ENCODE data around the gene HOXB6. TPM values are rescaled to one million over a fixed set of nuclear protein-coding genes. Genes with fewer than 3 reads are reported as not detected.
A peak's percentile ranks its signal among the peaks of the same experiment; 100 is the strongest.

The HOXB6 gene
- polyA plus RNA-seq, 2 donors = 0.29 to 0.31 TPM

DNA sequence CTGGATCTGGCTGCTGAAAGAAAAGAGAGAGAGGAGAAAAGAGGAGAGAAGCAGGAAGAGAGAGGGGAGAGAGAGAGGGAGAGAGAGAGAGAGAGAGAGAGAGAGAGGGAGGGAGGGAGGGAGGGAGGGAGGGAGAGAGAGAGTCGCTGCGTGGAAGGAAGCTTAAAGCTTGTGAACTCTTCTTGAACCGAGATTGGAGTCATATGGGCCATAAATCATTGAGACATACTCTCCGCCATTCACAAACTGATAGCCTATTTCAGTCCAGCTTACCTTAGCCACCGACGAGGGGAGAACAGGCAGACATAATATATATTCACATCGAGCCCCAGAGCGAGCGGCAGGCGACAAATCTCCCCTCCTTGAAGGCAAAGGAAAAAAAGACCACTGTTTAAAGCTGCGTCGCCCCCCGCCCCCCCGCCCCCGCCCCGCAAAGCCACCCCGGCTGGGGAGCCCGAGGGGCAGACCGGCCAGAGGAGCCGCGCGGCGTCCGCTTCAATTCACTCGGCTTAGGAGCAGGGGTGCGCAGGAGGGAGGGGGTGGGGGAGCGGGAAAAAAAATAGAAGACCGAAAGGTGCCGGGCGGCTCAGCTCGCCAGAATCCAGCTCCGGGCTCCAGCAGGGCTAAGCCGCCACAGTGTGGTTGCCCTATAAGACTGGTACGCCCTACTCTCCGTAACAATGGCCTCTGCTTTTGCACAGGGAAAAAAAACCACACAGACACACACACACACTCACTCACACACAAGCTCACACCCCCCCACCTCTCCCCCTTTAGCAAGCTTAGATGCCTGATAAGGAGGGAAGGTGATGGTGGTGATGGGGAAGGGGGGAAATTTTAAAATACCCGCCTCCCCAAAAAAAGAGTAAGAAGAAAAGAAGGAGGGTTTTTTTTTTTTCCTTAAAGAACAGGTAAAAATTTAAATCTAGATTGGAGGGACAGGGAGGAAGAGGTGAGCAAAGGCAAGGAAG lies 49.2 kb downstream of the HOXB6 start:
- 10 to 22% methylated on average over 23 to 36 of the region's 36 CpGs for WGBS, 2 donors
- no peaks in the 10 kb centered on the region for H3K9me3 ChIP-seq (ENCODE audit: control insufficient read depth in 2 of 2, insufficient read depth in 1 of 2, low read depth in 1 of 2, low read length in 1 of 2)
- H3K36me3 ChIP-seq (ENCODE audit: control insufficient read depth in 2 of 2, insufficient read depth in 2 of 2, low read length in 1 of 2) = peaks cover 0 to 3% of the 10 kb centered on the region in 2 donors
- no peaks in the 10 kb centered on the region for H3K27me3 ChIP-seq (ENCODE audit: control insufficient read depth in 1 of 2, insufficient read depth in 2 of 2, low read length in 2 of 2)
- peak overlapping the region; percentile 91 for H3K27ac ChIP-seq (ENCODE audit: low read depth in 2 of 2, low read length in 1 of 2)
- H3K4me1 ChIP-seq (ENCODE audit: control insufficient read depth in 2 of 2, insufficient read depth in 2 of 2, low read length in 1 of 2) = peaks cover 7 to 8% of the 10 kb centered on the region in 2 donors
- H3K4me3 ChIP-seq (ENCODE audit: low read depth in 1 of 2, low read length in 2 of 2) = peak overlapping the region; percentile 9 to 55

DNA sequence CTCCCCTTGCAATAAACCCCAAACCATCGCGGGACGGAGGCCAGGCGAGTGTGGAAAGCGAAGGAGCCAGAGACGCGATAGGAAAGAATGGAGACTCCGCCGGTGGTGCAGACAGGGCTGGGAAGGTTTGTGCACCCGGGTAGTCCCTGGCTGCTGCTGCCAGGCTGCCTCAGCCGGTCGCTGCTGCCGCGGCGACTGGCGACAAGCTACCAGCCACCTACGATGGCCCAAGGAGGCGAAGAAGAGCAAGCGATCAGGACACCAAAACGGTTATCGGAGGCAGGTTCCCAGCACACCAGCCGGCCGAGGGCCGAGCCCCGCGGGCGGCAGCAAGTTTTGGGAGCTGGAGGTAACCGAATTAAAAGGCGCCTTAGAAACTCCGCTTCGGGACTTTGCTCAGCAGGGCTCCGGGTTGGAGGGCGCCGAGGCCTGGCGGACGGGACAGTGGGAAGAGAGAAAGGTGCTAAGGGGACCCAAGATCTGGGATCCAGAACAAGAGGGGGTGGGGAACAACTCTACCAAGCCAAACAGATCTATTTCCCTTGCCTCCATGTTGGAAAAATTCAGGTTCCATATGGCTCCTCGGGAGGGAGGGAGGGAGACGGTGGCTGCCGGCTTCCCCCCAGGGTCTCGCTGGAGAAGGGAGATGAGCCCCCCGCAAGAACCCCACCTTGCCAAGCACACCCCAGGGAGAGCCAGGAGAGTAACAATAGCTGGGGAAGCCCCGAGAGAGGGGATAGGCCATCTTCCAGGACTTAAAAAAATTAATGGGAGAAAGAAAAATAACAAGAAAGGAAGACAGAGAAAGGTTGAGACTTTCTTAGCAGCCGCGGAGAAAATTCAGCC lies 50.2 kb downstream of the HOXB6 start:
- Histone ChIP-seq H3K36me3 (ENCODE audit: control insufficient read depth in 2 of 2, insufficient read depth in 2 of 2, low read length in 1 of 2) (peaks cover 0 to 6% of the 10 kb centered on the region in 2 donors), H3K4me1 (ENCODE audit: control insufficient read depth in 2 of 2, insufficient read depth in 2 of 2, low read length in 1 of 2) (peaks cover 3 to 4% of the 10 kb centered on the region in 2 donors), H3K27ac (ENCODE audit: low read depth in 2 of 2, low read length in 1 of 2) (peak overlapping the region; percentile 91), H3K4me3 (ENCODE audit: low read depth in 1 of 2, low read length in 2 of 2) (peak overlapping the region; percentile 43 to 55), H3K27me3 (ENCODE audit: control insufficient read depth in 1 of 2, insufficient read depth in 2 of 2, low read length in 2 of 2) (no peaks in the 10 kb centered on the region), H3K9me3 (ENCODE audit: control insufficient read depth in 2 of 2, insufficient read depth in 1 of 2, low read depth in 1 of 2, low read length in 1 of 2) (no peaks in the 10 kb centered on the region)
- WGBS, 2 donors = 36 to 41% methylated on average over 44 of the region's 44 CpGs

DNA sequence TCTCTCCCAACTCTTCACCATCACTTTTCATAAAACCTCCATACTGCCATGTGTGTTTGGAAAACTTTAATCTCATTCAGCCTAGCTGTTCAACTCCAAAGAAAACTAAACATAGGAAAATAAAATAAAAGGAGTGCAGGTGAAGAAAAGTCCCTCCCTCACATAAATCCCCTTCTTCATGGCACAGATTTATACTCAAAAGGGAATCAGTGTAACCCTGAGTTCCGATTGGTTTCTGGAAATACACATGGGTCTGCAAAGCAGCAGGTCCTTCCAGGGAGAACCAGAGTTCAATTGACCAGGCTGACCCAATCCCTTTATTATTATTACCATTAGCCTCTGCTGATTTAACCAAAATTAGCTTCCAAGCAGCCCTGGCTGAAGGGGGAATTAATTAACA lies 51.0 kb downstream of the HOXB6 start:
- H3K4me1 ChIP-seq (ENCODE audit: control insufficient read depth in 2 of 2, insufficient read depth in 2 of 2, low read length in 1 of 2) = peaks cover 3 to 4% of the 10 kb centered on the region in 2 donors
- no peaks in the 10 kb centered on the region for H3K27me3 ChIP-seq (ENCODE audit: control insufficient read depth in 1 of 2, insufficient read depth in 2 of 2, low read length in 2 of 2)
- WGBS, 2 donors = 39 to 54% methylated on average over 1 of the region's 1 CpG
- H3K4me3 ChIP-seq (ENCODE audit: low read depth in 1 of 2, low read length in 2 of 2) = peak overlapping the region in 1 of 2 donors; percentile 55
- no peaks in the 10 kb centered on the region for H3K9me3 ChIP-seq (ENCODE audit: control insufficient read depth in 2 of 2, insufficient read depth in 1 of 2, low read depth in 1 of 2, low read length in 1 of 2)
- peaks cover 0 to 6% of the 10 kb centered on the region in 2 donors for H3K36me3 ChIP-seq (ENCODE audit: control insufficient read depth in 2 of 2, insufficient read depth in 2 of 2, low read length in 1 of 2)
- H3K27ac ChIP-seq (ENCODE audit: low read depth in 2 of 2, low read length in 1 of 2) = peak overlapping the region; percentile 44 to 91

DNA sequence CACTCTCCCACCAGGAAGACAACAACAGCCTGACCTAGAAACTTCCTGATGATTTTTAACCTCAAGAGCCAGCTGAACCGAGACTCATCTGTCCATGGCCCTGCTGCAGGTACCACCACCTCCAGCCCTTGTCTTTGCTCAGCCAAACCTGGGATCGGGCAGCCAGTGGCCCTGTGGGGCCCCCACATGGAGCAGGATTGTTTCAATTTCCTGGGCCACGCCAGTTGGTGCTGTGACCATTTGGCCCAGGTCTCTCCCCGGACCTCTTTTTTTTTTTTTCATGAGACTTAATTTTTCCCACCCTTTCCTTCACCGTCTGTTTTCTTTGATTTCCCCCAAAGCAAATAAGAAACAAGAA lies 51.6 kb downstream of the HOXB6 start:
- WGBS, 2 donors = 45 to 46% methylated on average over 5 of the region's 5 CpGs
- Histone ChIP-seq H3K27me3 (ENCODE audit: control insufficient read depth in 1 of 2, insufficient read depth in 2 of 2, low read length in 2 of 2) (no peaks in the 10 kb centered on the region), H3K36me3 (ENCODE audit: control insufficient read depth in 2 of 2, insufficient read depth in 2 of 2, low read length in 1 of 2) (peaks cover 0 to 6% of the 10 kb centered on the region in 2 donors), H3K4me3 (ENCODE audit: low read depth in 1 of 2, low read length in 2 of 2) (no peak overlapping the region), H3K4me1 (ENCODE audit: control insufficient read depth in 2 of 2, insufficient read depth in 2 of 2, low read length in 1 of 2) (peaks cover 3 to 4% of the 10 kb centered on the region in 2 donors), H3K9me3 (ENCODE audit: control insufficient read depth in 2 of 2, insufficient read depth in 1 of 2, low read depth in 1 of 2, low read length in 1 of 2) (no peaks in the 10 kb centered on the region), H3K27ac (ENCODE audit: low read depth in 2 of 2, low read length in 1 of 2) (peak overlapping the region; percentile 14 to 76)

DNA sequence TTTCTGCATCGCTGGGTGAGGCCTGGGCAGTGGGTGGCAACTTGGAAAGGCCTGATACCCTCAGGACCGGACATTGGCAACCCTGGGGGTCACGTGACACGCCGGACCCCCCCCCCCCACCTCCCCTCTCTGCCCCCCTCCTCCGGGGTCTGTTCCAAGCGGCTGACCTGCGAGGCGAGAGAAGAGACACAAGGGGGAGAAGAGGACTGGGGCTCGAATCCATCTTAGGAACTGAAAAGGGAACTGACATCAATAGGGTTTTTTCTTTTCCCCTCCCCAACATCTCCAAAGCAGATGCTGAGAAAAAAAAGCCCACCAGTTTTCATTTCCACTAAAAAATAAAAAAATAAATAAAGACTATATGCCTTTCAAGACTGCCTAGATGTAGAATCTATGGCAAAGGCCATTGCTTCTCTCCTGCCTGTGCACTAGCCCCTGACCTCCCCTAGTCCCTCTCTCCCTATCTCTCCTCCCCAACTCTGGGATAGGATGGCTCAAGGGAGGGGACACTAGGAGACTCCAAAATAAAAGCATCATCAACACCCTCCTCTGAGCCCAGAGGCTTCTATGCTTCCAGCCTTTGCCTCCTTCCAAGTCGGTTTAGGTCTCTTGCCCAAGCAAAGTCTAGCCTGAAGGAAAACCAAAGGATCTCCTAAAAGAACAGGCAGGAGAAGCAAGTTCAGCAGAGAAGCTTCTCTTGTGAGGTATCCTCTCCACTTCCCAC lies 52.2 kb downstream of the HOXB6 start:
- peaks cover 0 to 6% of the 10 kb centered on the region in 2 donors for H3K36me3 ChIP-seq (ENCODE audit: control insufficient read depth in 2 of 2, insufficient read depth in 2 of 2, low read length in 1 of 2)
- H3K9me3 ChIP-seq (ENCODE audit: control insufficient read depth in 2 of 2, insufficient read depth in 1 of 2, low read depth in 1 of 2, low read length in 1 of 2) = no peaks in the 10 kb centered on the region
- H3K4me1 ChIP-seq (ENCODE audit: control insufficient read depth in 2 of 2, insufficient read depth in 2 of 2, low read length in 1 of 2) = peaks cover 3 to 4% of the 10 kb centered on the region in 2 donors
- H3K27ac ChIP-seq (ENCODE audit: low read depth in 2 of 2, low read length in 1 of 2) = peak overlapping the region; percentile 72 to 76
- H3K4me3 ChIP-seq (ENCODE audit: low read depth in 1 of 2, low read length in 2 of 2) = no peak overlapping the region
- H3K27me3 ChIP-seq (ENCODE audit: control insufficient read depth in 1 of 2, insufficient read depth in 2 of 2, low read length in 2 of 2) = no peaks in the 10 kb centered on the region
- 35 to 52% methylated on average over 8 to 11 of the region's 11 CpGs for WGBS, 2 donors

DNA sequence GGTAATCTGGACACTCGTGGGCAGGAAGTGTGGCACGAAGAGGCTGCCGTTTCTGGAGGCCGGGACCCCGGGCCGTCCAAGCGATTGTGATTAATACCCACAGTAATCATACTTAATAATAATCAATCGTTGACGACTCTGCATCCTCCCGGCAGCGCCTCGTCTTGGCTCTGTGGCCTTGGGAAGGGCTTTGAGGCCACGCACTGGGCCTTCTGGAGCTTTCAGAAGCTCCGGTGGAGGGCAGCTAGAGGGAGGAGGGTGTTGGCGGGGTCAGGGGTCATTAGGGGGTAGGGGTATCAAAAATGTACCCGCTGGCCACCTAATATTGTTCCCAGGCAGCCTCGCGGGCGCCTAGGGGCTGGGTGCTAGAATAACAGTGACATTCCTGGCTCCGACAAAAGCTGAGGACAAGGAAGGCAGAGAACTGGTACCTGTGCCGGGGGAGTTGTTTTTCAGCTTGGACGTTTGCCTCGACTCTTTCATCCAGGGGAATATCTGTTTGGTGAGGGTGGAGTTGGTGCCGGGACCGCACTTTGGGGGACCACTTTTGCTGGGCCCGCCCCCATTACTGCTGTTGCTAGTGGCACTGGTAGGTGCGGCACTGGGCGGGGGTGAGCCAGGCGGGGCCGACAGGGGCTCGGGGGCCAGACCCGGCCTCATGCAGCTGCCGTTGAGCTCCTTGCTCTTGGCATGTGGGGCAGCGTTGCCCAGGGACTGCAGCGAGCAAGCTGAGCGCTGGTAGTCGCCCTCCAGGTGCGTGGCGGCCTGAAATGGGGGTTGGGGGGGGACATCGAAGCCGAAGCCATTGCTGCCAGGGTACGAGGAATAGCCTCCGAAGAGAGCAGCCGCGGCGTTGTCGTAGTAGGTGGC lies 53.0 kb downstream of the HOXB6 start:
- 49 to 57% methylated on average over 47 of the region's 47 CpGs for WGBS, 2 donors
- Histone ChIP-seq H3K36me3 (ENCODE audit: control insufficient read depth in 2 of 2, insufficient read depth in 2 of 2, low read length in 1 of 2) (peaks cover 0 to 6% of the 10 kb centered on the region in 2 donors), H3K9me3 (ENCODE audit: control insufficient read depth in 2 of 2, insufficient read depth in 1 of 2, low read depth in 1 of 2, low read length in 1 of 2) (no peaks in the 10 kb centered on the region), H3K27me3 (ENCODE audit: control insufficient read depth in 1 of 2, insufficient read depth in 2 of 2, low read length in 2 of 2) (no peaks in the 10 kb centered on the region), H3K4me3 (ENCODE audit: low read depth in 1 of 2, low read length in 2 of 2) (peak overlapping the region in 1 of 2 donors; percentile 22), H3K4me1 (ENCODE audit: control insufficient read depth in 2 of 2, insufficient read depth in 2 of 2, low read length in 1 of 2) (peaks cover 0 to 3% of the 10 kb centered on the region in 2 donors), H3K27ac (ENCODE audit: low read depth in 2 of 2, low read length in 1 of 2) (peak overlapping the region; percentile 72)

DNA sequence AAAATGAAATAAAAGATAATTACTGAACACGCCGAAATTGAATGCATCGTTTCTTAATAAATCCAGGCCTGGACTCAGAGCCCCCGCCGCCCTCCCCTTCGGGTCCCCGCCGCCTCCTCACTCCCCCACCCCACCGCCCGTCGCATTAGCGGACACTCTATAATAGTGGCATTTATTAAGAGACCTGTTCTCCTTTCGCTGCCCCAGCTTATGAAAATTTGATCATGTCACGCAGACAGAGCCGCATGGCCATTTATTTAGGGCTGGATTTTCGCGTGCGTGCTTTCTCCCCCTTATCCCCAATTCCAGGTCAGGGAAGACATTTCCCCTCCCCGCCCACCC lies 53.6 kb downstream of the HOXB6 start:
- H3K4me1 ChIP-seq (ENCODE audit: control insufficient read depth in 2 of 2, insufficient read depth in 2 of 2, low read length in 1 of 2) = peaks cover 0 to 3% of the 10 kb centered on the region in 2 donors
- peak overlapping the region in 1 of 2 donors; percentile 22 for H3K4me3 ChIP-seq (ENCODE audit: low read depth in 1 of 2, low read length in 2 of 2)
- peaks cover 0 to 6% of the 10 kb centered on the region in 2 donors for H3K36me3 ChIP-seq (ENCODE audit: control insufficient read depth in 2 of 2, insufficient read depth in 2 of 2, low read length in 1 of 2)
- H3K9me3 ChIP-seq (ENCODE audit: control insufficient read depth in 2 of 2, insufficient read depth in 1 of 2, low read depth in 1 of 2, low read length in 1 of 2) = no peaks in the 10 kb centered on the region
- H3K27me3 ChIP-seq (ENCODE audit: control insufficient read depth in 1 of 2, insufficient read depth in 2 of 2, low read length in 2 of 2) = no peaks in the 10 kb centered on the region
- 56 to 59% methylated on average over 19 of the region's 19 CpGs for WGBS, 2 donors
- peak overlapping the region; percentile 72 for H3K27ac ChIP-seq (ENCODE audit: low read depth in 2 of 2, low read length in 1 of 2)

DNA sequence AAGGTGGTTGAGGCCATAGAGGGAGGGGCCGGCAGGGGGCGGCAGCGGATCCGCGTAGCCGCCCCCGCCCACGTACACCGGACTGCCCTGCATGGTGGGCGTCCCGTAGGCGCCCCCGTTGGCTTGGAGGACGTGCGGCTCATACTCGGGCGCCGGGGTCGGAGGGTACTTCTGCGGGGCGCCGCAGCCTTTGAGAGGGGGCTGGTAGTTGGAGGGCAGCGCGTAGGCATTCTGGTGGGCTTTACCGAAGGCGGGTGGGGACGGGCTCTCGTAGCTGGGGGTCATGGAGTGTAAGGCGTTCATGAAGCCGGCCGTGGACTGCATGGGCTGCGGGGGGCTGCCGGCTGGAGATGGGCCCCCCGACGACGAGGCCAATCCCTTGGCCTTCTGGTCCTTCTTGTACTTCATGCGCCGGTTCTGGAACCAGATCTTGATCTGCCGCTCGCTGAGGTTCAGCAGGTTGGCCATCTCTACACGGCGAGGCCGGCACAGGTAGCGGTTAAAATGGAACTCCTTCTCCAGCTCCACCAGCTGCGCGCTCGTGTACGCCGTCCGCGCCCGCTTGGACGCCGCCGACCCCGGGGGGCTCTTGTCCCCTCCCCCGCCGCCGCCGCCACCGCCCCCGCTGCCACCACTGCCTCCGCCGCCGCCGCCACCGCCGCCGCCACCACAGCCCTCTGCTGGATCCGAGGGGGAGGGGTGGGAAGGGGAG lies 54.1 kb downstream of the HOXB6 start:
- Histone ChIP-seq H3K4me1 (ENCODE audit: control insufficient read depth in 2 of 2, insufficient read depth in 2 of 2, low read length in 1 of 2) (peaks cover 0 to 3% of the 10 kb centered on the region in 2 donors), H3K4me3 (ENCODE audit: low read depth in 1 of 2, low read length in 2 of 2) (peak overlapping the region; percentile 1 to 22), H3K9me3 (ENCODE audit: control insufficient read depth in 2 of 2, insufficient read depth in 1 of 2, low read depth in 1 of 2, low read length in 1 of 2) (no peaks in the 10 kb centered on the region), H3K27ac (ENCODE audit: low read depth in 2 of 2, low read length in 1 of 2) (peak overlapping the region; percentile 55 to 64), H3K36me3 (ENCODE audit: control insufficient read depth in 2 of 2, insufficient read depth in 2 of 2, low read length in 1 of 2) (peaks cover 0 to 6% of the 10 kb centered on the region in 2 donors), H3K27me3 (ENCODE audit: control insufficient read depth in 1 of 2, insufficient read depth in 2 of 2, low read length in 2 of 2) (no peaks in the 10 kb centered on the region)
- 51 to 52% methylated on average over 62 to 70 of the region's 70 CpGs for WGBS, 2 donors

All from esophagus (tissue), 2 donors.